ENCODE results near the gene CALHM2.
"Not testable (repeated sequence)": the region's sequence is repeated elsewhere in the genome, so short reads cannot be mapped to it uniquely, and the experiment has no call there.

Gene CALHM2

GRCh38 chr10:103451831-103452505, at the start of gene CALHM2:
CALHM2 (minus strand) TSS chr10:103452370; CDS start chr10:103449941, 2,429 bp downstream.
- no peak for DNase-seq (ENCODE audit: low spot score)

- DNase-seq (ENCODE audit: low spot score): no peak
These were observed 49.0 kb upstream of the CALHM2 start for GRCh38 chr10:103501186-103501585.

GRCh38 chr10:103500481-103500880, 48.3 kb upstream of the CALHM2 start:
- no peak for DNase-seq (ENCODE audit: low spot score)

- no peak for DNase-seq (ENCODE audit: low spot score)
These were observed 47.7 kb upstream of the CALHM2 start for GRCh38 chr10:103499881-103500280.

DNA sequence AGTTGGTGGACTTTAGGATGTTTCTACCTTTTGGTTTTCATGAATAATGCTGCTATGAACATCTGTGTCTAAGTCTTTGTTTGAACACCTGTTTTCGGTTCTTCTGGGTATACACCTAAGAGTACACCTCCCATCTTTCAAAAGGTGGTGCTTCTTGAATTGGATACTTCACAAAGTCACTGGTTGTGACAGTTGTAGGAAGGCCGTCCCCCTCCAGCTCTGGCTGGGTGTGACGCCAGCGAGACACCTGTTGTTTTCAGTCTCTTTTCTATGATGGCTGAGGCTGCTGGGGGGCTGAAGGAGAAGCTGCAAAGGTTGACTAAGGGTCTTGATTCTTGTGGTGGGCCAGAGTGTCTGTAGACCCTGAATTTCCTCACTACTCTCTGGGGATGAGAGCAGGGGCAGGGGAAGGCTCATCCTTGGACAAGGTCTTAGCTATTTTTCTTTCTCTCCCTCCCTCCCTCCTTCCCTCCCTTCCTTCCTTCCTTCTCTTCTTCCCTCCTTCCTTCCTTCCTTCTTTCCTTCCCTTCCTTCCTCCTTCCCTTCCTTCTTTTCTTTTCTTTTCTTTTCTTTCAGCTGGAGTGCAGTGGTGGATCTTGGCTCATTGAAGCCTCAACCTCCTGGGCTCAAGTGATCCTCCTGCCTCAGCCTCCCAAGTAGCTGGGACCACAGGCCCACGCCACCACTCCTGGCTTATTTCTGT, 46.9 kb upstream of the CALHM2 start:
- no peak for DNase-seq (ENCODE audit: low spot score)

DNA sequence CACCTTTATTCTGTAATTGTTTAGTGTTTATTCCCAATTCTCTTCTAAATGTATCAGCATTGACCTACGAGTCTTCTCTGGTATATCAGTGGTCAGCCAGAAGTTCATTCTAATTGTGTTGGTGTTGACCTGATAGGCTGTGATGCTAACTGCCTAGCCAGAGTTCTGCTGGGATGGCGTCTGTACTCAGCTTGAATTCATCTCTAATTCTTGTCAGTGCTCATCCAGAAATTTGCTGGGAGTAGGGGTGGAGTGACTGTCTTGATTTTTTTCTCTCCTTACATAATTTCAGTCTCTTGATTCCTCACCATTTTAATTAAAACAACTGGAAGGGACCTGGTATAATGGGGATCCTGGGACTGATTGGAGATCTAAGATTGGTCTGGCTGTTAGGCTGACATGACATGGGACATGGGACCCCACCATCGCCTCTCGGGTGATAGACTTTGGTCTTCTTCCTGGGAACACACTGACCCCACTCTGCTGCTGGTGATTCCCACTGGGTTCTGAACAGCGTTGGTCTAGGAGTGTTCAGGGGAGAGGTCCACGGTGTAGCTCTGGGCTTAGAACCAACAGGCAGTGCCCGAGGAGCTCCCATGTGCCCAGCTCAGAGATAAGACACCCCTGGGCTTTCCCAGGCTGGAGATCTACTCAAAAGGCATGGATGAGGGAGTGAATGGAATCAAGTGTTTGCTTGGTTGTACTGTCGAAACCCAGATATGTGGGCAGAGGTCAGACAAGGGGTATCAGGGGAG, 45.2 kb upstream of the CALHM2 start:
- DNase-seq (ENCODE audit: low spot score): no peak

DNA sequence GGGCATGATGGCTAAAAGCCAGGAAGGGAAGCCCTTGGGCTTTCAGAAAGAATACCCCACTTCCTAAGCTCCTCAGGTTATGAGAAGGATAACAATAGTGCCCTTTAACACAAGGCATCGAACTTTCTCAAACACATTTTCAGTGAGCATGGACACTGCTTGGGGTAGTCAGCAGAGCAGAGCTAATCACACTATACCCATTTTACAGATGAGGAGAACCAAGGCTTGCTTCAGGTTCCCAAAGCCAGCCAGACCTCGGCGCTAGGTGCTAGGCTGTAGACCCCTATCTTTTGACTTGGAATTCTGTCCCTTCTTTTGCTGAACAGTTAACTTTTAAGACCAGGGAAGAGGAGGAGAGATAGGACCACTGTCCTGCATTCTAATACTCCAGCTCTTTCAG, 43.2 kb upstream of the CALHM2 start:
- DNase-seq (ENCODE audit: low spot score): no peak

- DNase-seq (ENCODE audit: low spot score): no peak
These were observed 42.0 kb upstream of the CALHM2 start for GRCh38 chr10:103493916-103494877.

GRCh38 chr10:103493362-103493915, 41.3 kb upstream of the CALHM2 start, which contains the start of gene NEURL1:
NEURL1 (plus strand) TSS chr10:103493705; CDS start chr10:103494388, 683 bp downstream.
- no peak for DNase-seq (ENCODE audit: low spot score)

DNA sequence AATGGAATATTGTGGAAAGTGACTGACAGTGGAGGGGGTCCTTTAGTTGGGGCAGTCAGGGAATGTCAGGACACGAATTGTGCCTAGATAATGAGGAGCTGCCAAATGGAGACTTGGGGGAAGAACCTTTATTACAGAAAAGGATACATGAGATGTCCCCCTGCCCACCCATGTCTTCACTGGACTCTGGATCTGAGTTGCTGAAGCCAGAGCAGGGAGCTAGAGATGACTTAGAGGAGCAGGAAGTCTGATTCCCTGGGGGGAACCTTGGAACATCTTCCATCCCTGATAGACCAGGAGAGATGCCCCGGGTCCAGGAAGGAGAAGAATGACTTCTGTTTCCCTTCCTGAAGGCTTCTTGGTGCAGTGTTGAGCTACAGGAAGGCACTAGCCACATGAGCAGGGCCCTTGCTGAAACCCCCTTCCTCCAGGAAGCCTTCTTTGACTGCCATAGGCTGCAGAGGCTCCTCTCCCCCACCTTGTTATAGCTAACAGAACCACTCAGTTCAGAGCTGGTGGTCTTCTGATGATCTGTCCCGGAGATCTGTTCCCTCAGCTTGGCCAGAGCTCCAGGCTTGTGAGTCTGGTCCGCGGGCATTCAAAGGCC, 40.6 kb upstream of the CALHM2 start:
- DNase-seq (ENCODE audit: low spot score): no peak

DNA sequence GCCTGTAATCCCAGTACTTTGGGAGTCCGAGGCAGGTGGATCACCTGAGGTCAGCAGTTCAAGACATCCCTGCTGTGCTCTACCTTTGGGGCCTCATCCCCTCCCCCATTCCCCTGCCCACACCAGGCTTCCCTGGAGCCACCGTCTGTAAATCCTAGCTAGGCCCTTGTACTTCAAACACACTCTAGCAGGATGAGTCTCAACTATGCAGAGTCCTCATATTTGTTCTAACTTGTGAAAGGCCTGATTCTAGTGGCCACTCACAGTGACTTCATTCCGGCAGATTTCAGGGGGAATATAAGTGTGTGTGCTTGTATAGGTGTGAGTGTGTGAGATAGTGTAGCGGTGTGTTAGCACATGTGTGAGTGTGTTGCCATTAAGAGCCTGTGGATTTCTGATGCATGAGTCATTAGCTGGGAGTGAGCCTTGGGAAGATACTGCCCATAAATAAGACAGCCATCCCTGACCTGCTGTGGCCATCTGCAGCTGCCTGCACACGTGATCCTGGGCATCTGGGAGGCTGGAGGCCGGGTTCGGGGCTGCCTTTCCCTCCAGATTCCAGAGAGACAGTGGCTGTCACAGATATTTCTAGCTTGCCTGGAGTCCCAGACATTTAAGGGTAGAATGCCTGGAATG, 39.7 kb upstream of the CALHM2 start:
- DNase-seq (ENCODE audit: low spot score): no peak

DNA sequence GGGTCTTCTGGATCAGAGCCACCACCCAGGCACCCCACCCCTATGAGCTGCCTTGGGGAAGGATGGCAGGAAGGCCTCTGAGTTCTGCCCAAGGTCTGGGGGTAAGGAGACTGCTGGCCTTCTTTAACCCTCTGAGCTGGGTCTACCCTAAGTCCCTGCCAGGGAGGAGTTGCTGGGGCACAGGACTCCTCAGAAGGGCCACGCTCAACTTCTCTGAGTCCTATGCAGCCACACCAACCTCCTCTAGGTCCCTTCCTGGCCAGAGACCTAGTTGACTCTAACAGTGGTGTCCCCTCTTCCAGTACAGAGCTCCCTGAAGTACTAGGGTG, 38.8 kb upstream of the CALHM2 start:
- DNase-seq (ENCODE audit: low spot score): no peak

- no peak for DNase-seq (ENCODE audit: low spot score)
These were observed 35.2 kb upstream of the CALHM2 start for GRCh38 chr10:103487410-103487708.

- DNase-seq (ENCODE audit: low spot score): not testable (repeated sequence)
These were observed 34.7 kb upstream of the CALHM2 start for GRCh38 chr10:103486635-103487409.

DNA sequence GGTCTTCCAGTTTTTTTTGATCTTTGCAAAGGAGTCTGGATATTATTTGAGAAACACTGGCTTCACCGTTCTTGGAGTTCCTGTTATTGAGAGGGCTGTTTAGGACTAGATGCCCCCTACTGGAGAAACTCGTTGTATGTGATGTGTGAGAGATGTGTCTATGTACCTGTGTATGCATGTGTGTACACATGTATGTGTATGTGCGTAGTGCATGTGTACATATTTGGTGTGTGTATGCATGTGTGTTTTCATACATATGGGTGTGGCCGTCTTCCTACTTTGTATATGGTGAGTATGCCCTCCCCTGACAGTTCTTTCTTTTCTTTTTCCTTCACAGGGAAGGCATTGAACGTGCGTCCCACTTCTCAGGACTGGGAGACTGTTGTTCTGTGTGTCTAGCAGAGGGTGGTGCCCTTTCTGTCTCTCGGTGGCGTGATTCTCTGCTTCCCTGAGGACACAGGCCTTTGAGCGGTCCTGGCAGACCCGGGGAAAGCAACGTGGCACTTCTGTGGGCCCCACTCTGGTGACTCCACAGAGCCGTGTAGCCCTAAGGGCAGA, 29.9 kb upstream of the CALHM2 start:
- DNase-seq (ENCODE audit: low spot score): peak; percentile 53

GRCh38 chr10:103480521-103480920, 28.4 kb upstream of the CALHM2 start:
- DNase-seq (ENCODE audit: low spot score): no peak

GRCh38 chr10:103479135-103479534, 27.0 kb upstream of the CALHM2 start, which contains the start of gene CALHM3:
CALHM3 (minus strand) TSS chr10:103479240; CDS start chr10:103479032, 208 bp downstream.
- no peak for DNase-seq (ENCODE audit: low spot score)

- DNase-seq (ENCODE audit: low spot score): no peak
These were observed 26.5 kb upstream of the CALHM2 start for GRCh38 chr10:103478671-103479070.

GRCh38 chr10:103476046-103476768, 24.0 kb upstream of the CALHM2 start:
- no peak for DNase-seq (ENCODE audit: low spot score)
